ENCODE results near the gene AUTS2. TPM values are rescaled to one million over a fixed set of nuclear protein-coding genes. Genes with fewer than 3 reads are reported as not detected.

Gene AUTS2
- total and polyA plus RNA-seq, 2 of the 8 experiments (the other 6 are each of a cell fraction or from before 2014, with no cell fraction given), result 25.9 to 101 TPM

DNA sequence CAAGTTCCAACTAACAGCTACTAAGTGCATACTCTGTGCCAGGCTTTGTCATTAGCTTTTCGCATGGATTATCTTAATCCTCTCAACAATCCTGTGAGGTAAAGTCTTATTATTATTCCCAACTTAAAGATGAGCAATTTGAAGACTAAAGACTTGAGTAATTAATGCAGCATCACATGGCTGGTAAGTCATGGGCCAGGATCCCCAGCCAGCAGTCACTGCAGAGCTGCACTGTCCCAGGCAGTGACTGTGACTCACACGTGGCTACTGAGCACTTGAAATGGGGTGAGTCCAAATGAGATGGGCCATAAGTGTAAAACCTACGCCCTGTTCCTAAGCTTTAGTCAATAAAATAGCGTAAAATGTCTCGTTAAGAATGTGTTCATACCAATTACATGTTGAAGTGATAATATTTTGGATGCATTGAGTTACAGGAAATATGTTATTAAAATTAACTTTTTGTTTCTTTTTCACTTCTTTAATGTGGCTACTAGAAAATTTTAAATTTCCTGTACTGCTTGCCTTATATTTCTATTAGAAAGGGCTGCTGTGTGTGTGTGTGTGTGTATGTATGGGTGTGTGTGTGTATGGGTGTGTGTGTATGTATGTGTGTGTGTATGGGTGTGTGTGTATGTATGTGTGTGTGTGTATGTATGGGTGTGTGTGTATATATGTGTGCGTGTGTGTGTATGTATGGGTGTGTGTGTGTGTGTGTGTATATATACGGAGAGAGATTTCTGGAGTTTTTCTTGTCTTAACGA is 756.3 kb downstream of the AUTS2 start:
- Histone ChIP-seq H3K9me3 (ENCODE audit: insufficient read depth in 2 of 2, low read depth in 1 of 2, low read length in 1 of 2) (no peaks in the 10 kb centered on the region), H3K56ac (replicated peaks; ENCODE audit: insufficient read length, low read depth, low read length) (peak overlapping the region; percentile 21), H2AK5ac (ENCODE audit: low read depth, low read length) (no peak overlapping the region), H2BK15ac (ENCODE audit: low read length) (no peak overlapping the region), H3K23me2 (ENCODE audit: low read depth, low read length) (peaks cover 3% of the 10 kb centered on the region; the same call in 1 of the 2 replicates), H4K20me1 (replicated peaks in 1 of 2; ENCODE audit: control insufficient read depth in 1 of 2, insufficient read depth in 2 of 2, low read length in 2 of 2) (no peaks in the 10 kb centered on the region), H3K14ac (ENCODE audit: insufficient read length) (no peak overlapping the region), H4K8ac (ENCODE audit: extremely low read depth, insufficient read depth, low read length) (no peak overlapping the region), H3K36me3 (ENCODE audit: control insufficient read depth in 2 of 4, insufficient read depth in 4 of 4, low read length in 3 of 4) (no peaks in the 10 kb centered on the region), H2BK120ac (replicated peaks; ENCODE audit: low read depth, low read length) (no peak overlapping the region), H2BK12ac (ENCODE audit: low read depth, low read length) (no peak overlapping the region), H3K4ac (replicated peaks; ENCODE audit: insufficient read length, low read depth, low read length) (no peak overlapping the region), H3K9ac (replicated peaks in 1 of 4; ENCODE audit: extremely low read depth in 1 of 4, low read depth in 3 of 4, low read length in 3 of 4) (no peak overlapping the region), H2BK20ac (ENCODE audit: low read length) (no peak overlapping the region), H3K4me1 (replicated peaks in 1 of 4; ENCODE audit: control insufficient read depth in 3 of 4, insufficient read depth in 4 of 4, low read length in 3 of 4) (peaks cover 0 to 3% (median 0%) of the 10 kb centered on the region in 4 experiments; a peak in 3 of 7 replicates), H3K4me2 (ENCODE audit: insufficient read depth in 1 of 2, low read depth in 2 of 2, low read length in 2 of 2) (no peak overlapping the region), H3K79me1 (ENCODE audit: low read depth, low read length) (no peaks in the 10 kb centered on the region), H3K79me2 (ENCODE audit: control insufficient read depth in 1 of 2, insufficient read depth in 2 of 2, low read length in 2 of 2) (no peaks in the 10 kb centered on the region), H3K4me3 (ENCODE audit: extremely low read depth in 1 of 4, insufficient read depth in 2 of 4, low read depth in 3 of 4, low read length in 4 of 4) (no peak overlapping the region), H2BK5ac (ENCODE audit: low read depth, low read length) (no peak overlapping the region), H2AFZ (ENCODE audit: low read length) (no peak overlapping the region), H3K23ac (ENCODE audit: insufficient read length) (no peak overlapping the region), H3K18ac (ENCODE audit: extremely low read depth, low read length) (no peak overlapping the region), H4K91ac (replicated peaks; ENCODE audit: insufficient read length, low read length) (no peak overlapping the region), H3K27ac (ENCODE audit: low read depth, low read length) (no peak overlapping the region), H4K5ac (ENCODE audit: insufficient read length, low read depth, low read length) (no peak overlapping the region), H3K27me3 (replicated peaks in 1 of 4; ENCODE audit: control insufficient read depth in 3 of 4, extremely low read depth in 1 of 4, insufficient read depth in 3 of 4, low read length in 3 of 4) (peaks cover 0 to 2% (median 0%) of the 10 kb centered on the region in 4 experiments; a peak in 1 of 7 replicates)
- DNase-seq (ENCODE audit: low read depth in 1 of 2, low spot score in 2 of 2) (no peak), FAIRE-seq (no peak)
- 87% methylated on average over 8 of the region's 8 CpGs; no CpG with 5 or more reads in 1 of the 2 experiments for WGBS, 2 experiments (ENCODE audit: extremely low coverage in 1 of 2, insufficient coverage in 1 of 2, insufficient read length in 1 of 2, insufficient replicate concordance in 2 of 2, low coverage in 1 of 2, low lambda C conversion rate in 2 of 2, missing lambda C conversion rate in 1 of 2)
- ChIA-PET POLR2A (ENCODE audit: partially characterized antibody) (no interaction called here), CTCF (ENCODE audit: partially characterized antibody) (no interaction called here)
- TF ChIP-seq KDM5A (IDR thresholded peaks at IDR 0.05; ENCODE audit: low read length) (no peak), RXRA (IDR thresholded peaks at IDR 0.05; ENCODE audit: insufficient read depth, low read depth, low read length) (no peak), JUND (IDR thresholded peaks at IDR 0.05; ENCODE audit: low read length) (no peak), ZNF274 (IDR thresholded peaks at IDR 0.05; ENCODE audit: borderline replicate concordance, extremely low read depth, low read length) (no peak), TCF12 (IDR thresholded peaks at IDR 0.05; ENCODE audit: low read depth, low read length) (no peak), CBX5 (IDR thresholded peaks at IDR 0.05; ENCODE audit: low read depth, low read length) (no peak), SIX5 (IDR thresholded peaks at IDR 0.05; ENCODE audit: low read depth, low read length) (no peak), NANOG (IDR thresholded peaks at IDR 0.05; ENCODE audit: insufficient read depth, low read depth, low read length, poor library complexity, severe bottlenecking) (no peak), CHD2 (IDR thresholded peaks at IDR 0.05; ENCODE audit: low read length) (no peak), HDAC6 (IDR thresholded peaks at IDR 0.05; ENCODE audit: low read depth, low read length) (no peak), BRCA1 (IDR thresholded peaks at IDR 0.05; ENCODE audit: low read depth, low read length) (no peak), TEAD4 (IDR thresholded peaks at IDR 0.05; ENCODE audit: low read depth, low read length) (no peak), PHF8 (conservative IDR thresholded peaks at IDR 0.05; ENCODE audit: low read depth, low read length) (no peak)
